Urothelium cell line (cell line): ENCODE measurements around the gene GSTCD.
"Not testable (repeated sequence)": the region's sequence is repeated elsewhere in the genome, so short reads cannot be mapped to it uniquely, and the experiment has no call there.

Experiments
- DNase-seq: peaks from one replicate; pipeline ENCODE4 v3.0.0; 2011; ENCODE audit warnings: low spot score, mixed read lengths
- FAIRE-seq: peaks from 2 replicates; lab custom pipeline; 2011; peaks lifted over from hg19 to GRCh38; lab: Jason Lieb, UNC

GSTCD gene

GRCh38 chr4:105714071-105714521 is 5.5 kb downstream of the GSTCD start:
- no peak for DNase-seq
- FAIRE-seq, result no peak

- DNase-seq, result no peak
- FAIRE-seq, result no peak
These were observed 6.3 kb downstream of the GSTCD start for GRCh38 chr4:105714932-105715331.

GRCh38 chr4:105715692-105716278 is 7.2 kb downstream of the GSTCD start:
- FAIRE-seq (no peak), DNase-seq (peak; percentile 20)

- DNase-seq, result no peak
- FAIRE-seq, result no peak
These were observed 10.6 kb downstream of the GSTCD start for GRCh38 chr4:105719204-105719603.

GRCh38 chr4:105725623-105726022 is 17.0 kb downstream of the GSTCD start:
- no peak for DNase-seq
- no peak for FAIRE-seq

GRCh38 chr4:105729895-105730294 is 21.3 kb downstream of the GSTCD start:
- FAIRE-seq, DNase-seq: not testable (repeated sequence)

- DNase-seq, FAIRE-seq: not testable (repeated sequence)
These were observed 26.6 kb downstream of the GSTCD start for GRCh38 chr4:105735217-105735616.

GRCh38 chr4:105741548-105741947 is 33.0 kb downstream of the GSTCD start:
- FAIRE-seq (no peak), DNase-seq (no peak)

GRCh38 chr4:105748222-105748621 is 39.6 kb downstream of the GSTCD start:
- no peak for DNase-seq
- no peak for FAIRE-seq

- no peak for FAIRE-seq
- DNase-seq, result no peak
These were observed 43.2 kb downstream of the GSTCD start for GRCh38 chr4:105751718-105752299.

- no peak for FAIRE-seq
These were observed 44.8 kb downstream of the GSTCD start for GRCh38 chr4:105753361-105753760.

GRCh38 chr4:105755375-105755774 is 46.8 kb downstream of the GSTCD start:
- DNase-seq, result no peak
- no peak for FAIRE-seq

More at GRCh38 chr4:105753361-105753760, 44.8 kb downstream of the GSTCD start:
- no peak for DNase-seq

GRCh38 chr4:105758958-105759357 is 50.4 kb downstream of the GSTCD start:
- no peak for FAIRE-seq
- no peak for DNase-seq

GRCh38 chr4:105765690-105766407 is 57.3 kb downstream of the GSTCD start:
- DNase-seq (peak; percentile 68), FAIRE-seq (no peak)

GRCh38 chr4:105767579-105767978 is 59.0 kb downstream of the GSTCD start:
- no peak for FAIRE-seq
- no peak for DNase-seq

GRCh38 chr4:105770524-105770923 is 61.9 kb downstream of the GSTCD start:
- DNase-seq, FAIRE-seq: not testable (repeated sequence)

- DNase-seq, FAIRE-seq: not testable (repeated sequence)
These were observed 63.5 kb downstream of the GSTCD start for GRCh38 chr4:105772065-105772464.

- not testable (repeated sequence) for DNase-seq, FAIRE-seq
These were observed 67.3 kb downstream of the GSTCD start for GRCh38 chr4:105775760-105776415.

GRCh38 chr4:105780176-105780575 is 71.6 kb downstream of the GSTCD start:
- DNase-seq, result no peak
- no peak for FAIRE-seq

GRCh38 chr4:105784761-105785160 is 76.2 kb downstream of the GSTCD start:
- no peak for FAIRE-seq
- no peak for DNase-seq

- FAIRE-seq (no peak), DNase-seq (no peak)
These were observed 77.2 kb downstream of the GSTCD start for GRCh38 chr4:105785792-105786191.
